ENCODE measurements around the gene RAD18. TPM values are rescaled to one million over a fixed set of nuclear protein-coding genes. Genes with fewer than 3 reads are reported as not detected.

The RAD18 gene
- total and polyA plus RNA-seq, 7 donors, result 3.5 to 25.8 (median 6.4) TPM

DNA sequence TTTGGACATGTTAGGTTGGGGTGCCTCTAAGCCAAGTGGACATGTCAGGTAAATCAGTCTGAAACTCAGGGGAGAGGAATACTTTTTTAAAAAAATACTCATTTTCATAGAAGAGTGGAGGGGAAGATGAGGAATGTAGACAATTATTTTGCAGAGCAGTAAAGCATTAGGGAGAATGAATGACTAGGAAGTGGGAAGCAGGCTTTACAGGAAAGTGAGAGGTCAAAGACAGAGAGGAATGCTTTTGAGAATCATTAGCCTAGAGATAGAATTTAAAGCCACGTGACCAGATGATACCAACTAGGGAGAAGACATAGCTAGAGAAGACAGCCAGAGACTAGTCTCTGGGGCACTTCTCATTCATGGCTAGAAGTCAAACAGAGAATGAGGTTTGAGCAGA, 91.0 kb downstream of the RAD18 start:
- no peaks in the 10 kb centered on the region for H3K27me3 ChIP-seq
- intact Hi-C loops (cut with DNase I), result no loop called here
- no peaks in the 10 kb centered on the region for H3K9me3 ChIP-seq
- TF ChIP-seq POLR2A (IDR thresholded peaks at IDR 0.05) (no peak), POLR2AphosphoS5 (IDR thresholded peaks at IDR 0.05) (no peak), EP300 (IDR thresholded peaks at IDR 0.05) (no peak)
- TF ChIP-seq, protein P1, sequence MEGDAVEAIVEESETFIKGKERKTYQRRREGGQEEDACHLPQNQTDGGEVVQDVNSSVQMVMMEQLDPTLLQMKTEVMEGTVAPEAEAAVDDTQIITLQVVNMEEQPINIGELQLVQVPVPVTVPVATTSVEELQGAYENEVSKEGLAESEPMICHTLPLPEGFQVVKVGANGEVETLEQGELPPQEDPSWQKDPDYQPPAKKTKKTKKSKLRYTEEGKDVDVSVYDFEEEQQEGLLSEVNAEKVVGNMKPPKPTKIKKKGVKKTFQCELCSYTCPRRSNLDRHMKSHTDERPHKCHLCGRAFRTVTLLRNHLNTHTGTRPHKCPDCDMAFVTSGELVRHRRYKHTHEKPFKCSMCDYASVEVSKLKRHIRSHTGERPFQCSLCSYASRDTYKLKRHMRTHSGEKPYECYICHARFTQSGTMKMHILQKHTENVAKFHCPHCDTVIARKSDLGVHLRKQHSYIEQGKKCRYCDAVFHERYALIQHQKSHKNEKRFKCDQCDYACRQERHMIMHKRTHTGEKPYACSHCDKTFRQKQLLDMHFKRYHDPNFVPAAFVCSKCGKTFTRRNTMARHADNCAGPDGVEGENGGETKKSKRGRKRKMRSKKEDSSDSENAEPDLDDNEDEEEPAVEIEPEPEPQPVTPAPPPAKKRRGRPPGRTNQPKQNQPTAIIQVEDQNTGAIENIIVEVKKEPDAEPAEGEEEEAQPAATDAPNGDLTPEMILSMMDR (IDR thresholded peaks at IDR 0.05), result no peak
- WGBS, 2 donors, result 90 to 93% methylated on average over 1 of the region's 1 CpG
- no peak overlapping the region for H3K27ac ChIP-seq
- no peak overlapping the region for H3K4me3 ChIP-seq
- H3K36me3 ChIP-seq, result no peaks in the 10 kb centered on the region
- H3K4me1 ChIP-seq, result peaks cover 0 to 5% (median 0%) of the 10 kb centered on the region in 4 donors
- DNase-seq, result no peak

DNA sequence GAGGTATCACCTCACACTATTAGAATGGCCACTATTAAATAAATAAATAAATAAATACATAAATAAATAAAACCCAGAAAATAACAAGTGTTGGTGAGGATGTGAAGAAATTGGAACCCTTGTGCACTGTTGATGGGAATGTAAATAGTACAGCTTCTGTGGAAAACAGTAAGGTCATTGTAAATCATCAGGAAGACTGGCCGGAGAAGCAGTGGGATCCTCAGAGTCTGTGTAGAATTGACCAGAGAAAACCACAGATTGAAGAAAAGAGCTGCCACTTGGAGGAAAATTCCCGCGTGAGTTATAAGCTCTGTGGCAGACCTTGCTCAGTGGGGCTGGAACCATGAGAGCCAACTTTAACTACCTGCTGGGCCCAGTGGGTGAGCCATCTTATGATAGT, 92.0 kb downstream of the RAD18 start:
- Histone ChIP-seq H3K4me3 (no peak overlapping the region), H3K9me3 (no peaks in the 10 kb centered on the region), H3K27me3 (no peaks in the 10 kb centered on the region), H3K27ac (no peak overlapping the region), H3K4me1 (peaks cover 0 to 5% (median 0%) of the 10 kb centered on the region in 4 donors), H3K36me3 (no peaks in the 10 kb centered on the region)
- DNase-seq, result no peak
- no peak for TF ChIP-seq POLR2A (IDR thresholded peaks at IDR 0.05)
- no peak for TF ChIP-seq EP300 (IDR thresholded peaks at IDR 0.05)
- no peak for TF ChIP-seq POLR2AphosphoS5 (IDR thresholded peaks at IDR 0.05)
- TF ChIP-seq, protein P1 (IDR thresholded peaks at IDR 0.05), result no peak
- intact Hi-C loops (cut with DNase I), result no loop called here
- WGBS, 2 donors, result 91 to 98% methylated on average over 3 of the region's 3 CpGs

DNA sequence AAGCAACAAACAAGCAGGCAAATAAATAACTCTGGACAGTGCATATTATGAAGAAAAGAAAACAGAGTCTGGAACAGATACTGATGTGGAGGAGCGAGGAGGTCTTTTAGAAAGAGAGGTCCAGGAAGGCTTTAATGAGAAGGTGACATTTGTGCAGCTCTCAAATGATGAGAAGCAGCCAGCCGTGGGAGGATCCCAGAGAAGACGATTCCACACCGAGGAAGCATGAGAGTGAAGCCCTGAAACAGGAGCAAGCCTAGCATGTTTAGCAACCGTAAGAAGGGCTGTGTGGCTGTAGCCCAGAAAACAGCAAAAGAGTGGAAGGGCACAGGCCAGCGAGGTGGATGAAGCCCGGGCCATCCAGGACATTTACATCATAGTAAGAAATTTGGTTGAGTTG, 93.1 kb downstream of the RAD18 start:
- Histone ChIP-seq H3K27me3 (no peaks in the 10 kb centered on the region), H3K27ac (no peak overlapping the region), H3K4me3 (no peak overlapping the region), H3K36me3 (no peaks in the 10 kb centered on the region), H3K4me1 (no peaks in the 10 kb centered on the region), H3K9me3 (no peaks in the 10 kb centered on the region)
- no peak for DNase-seq
- TF ChIP-seq POLR2A (IDR thresholded peaks at IDR 0.05) (no peak), POLR2AphosphoS5 (IDR thresholded peaks at IDR 0.05) (no peak), EP300 (IDR thresholded peaks at IDR 0.05) (no peak)
- TF ChIP-seq, protein P1 (IDR thresholded peaks at IDR 0.05), result no peak
- intact Hi-C loops (cut with DNase I), result no loop called here
- WGBS, 2 donors, result 96 to 97% methylated on average over 7 of the region's 7 CpGs

DNA sequence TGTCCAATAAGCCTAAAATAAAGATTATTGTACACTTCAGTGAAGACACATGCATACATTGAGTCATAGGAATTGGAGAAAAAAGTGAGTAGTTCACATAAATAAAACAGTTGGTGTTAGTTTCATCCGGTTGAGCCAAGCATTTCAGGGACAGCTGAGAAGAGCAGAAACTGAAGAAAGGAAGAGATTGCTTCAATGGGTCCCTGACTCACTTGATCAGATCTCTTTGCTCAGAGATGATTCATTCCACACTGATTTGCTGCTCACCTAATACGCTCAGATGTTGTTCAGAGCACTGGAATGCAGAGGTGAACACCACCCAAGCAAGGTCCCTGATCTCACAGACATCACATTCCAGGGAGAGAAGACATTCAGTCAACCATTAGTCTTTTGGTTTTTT, 93.7 kb downstream of the RAD18 start:
- Histone ChIP-seq H3K4me1 (no peaks in the 10 kb centered on the region), H3K4me3 (no peak overlapping the region), H3K27ac (no peak overlapping the region), H3K27me3 (no peaks in the 10 kb centered on the region), H3K9me3 (no peaks in the 10 kb centered on the region), H3K36me3 (no peaks in the 10 kb centered on the region)
- WGBS, 2 donors, result 85 to 91% methylated on average over 2 of the region's 2 CpGs
- DNase-seq, result no peak
- TF ChIP-seq EP300 (IDR thresholded peaks at IDR 0.05) (no peak), POLR2AphosphoS5 (IDR thresholded peaks at IDR 0.05) (no peak), POLR2A (IDR thresholded peaks at IDR 0.05) (no peak)
- TF ChIP-seq, protein P1 (IDR thresholded peaks at IDR 0.05), result no peak
- intact Hi-C loops (cut with DNase I), result no loop called here

DNA sequence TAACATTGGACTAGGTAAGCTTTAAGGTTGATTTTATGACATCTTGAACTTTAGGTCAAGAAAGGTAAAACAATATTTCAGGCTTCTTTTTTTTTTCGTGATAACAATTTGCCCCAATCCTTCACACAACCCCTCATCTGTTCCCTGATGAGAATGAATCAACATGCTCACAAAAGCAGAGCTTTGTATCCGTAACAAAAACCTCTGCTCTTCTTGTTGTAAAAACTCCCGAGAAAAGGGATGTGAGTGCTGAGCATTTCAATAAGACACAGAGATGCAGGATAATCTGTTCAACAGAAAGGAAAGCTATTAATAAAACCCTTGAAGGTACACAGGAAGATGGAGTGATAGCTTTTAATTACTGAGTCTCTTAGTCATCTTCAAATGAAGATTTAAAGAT, 94.3 kb downstream of the RAD18 start:
- Histone ChIP-seq H3K27ac (no peak overlapping the region), H3K4me3 (no peak overlapping the region), H3K36me3 (no peaks in the 10 kb centered on the region), H3K4me1 (no peaks in the 10 kb centered on the region), H3K9me3 (no peaks in the 10 kb centered on the region), H3K27me3 (no peaks in the 10 kb centered on the region)
- 95% methylated on average over 3 of the region's 3 CpGs for WGBS, 2 donors
- TF ChIP-seq EP300 (IDR thresholded peaks at IDR 0.05) (no peak), POLR2AphosphoS5 (IDR thresholded peaks at IDR 0.05) (no peak), POLR2A (IDR thresholded peaks at IDR 0.05) (no peak)
- TF ChIP-seq, protein P1 (IDR thresholded peaks at IDR 0.05), result no peak
- intact Hi-C loops (cut with DNase I), result no loop called here
- DNase-seq, result no peak

Data from sigmoid colon (tissue), 7 donors.